ENCODE data around the gene MLLT6.

DNA sequence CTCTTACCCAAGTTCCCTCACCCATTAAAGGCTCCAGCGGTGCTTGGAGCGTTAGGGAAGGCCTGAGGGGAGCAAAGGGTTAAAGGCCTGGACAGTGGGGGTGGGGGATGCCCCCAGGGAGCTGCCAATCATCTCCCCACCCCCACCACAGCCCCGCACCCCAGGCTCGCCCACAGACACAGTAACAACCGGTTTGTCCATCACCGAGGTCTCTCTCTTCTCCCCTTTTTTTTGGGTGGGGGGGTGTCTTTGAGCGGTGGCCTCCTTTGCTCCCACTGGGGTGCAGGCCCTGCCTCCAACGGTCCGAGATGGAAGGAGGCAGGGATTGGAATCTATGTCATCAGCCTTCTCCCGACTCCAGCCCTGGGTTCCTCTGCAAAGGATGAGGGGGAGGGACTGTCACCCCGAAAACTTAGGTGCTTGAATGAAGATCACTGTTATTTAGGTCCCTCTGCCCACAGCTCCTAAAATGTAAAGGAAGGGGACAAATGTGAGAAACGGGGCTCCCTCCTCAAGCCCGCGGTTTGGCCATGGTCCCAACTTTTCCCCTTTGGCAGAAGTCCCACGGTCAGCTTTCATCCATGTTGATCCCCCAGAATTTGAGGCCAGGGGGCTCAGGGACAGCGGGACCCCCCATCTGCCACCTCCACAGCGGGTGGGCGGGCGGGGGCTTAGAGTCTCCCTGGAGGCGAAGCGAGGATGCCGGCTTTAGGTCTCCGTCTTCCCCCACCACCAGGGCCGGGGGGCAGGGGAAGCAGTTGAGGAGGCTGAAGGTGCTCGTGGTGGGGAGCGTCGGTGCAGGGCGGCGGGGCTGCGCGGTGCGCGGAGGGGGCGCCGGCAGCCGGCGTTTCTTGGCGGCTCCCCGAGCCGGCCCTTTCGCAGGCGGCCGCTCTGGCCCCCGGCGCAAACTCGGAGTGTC, 32.0 kb upstream of the MLLT6 start:
- no peak for TF ChIP-seq POLR2A (IDR thresholded peaks at IDR 0.05)
- TF ChIP-seq, protein P1, sequence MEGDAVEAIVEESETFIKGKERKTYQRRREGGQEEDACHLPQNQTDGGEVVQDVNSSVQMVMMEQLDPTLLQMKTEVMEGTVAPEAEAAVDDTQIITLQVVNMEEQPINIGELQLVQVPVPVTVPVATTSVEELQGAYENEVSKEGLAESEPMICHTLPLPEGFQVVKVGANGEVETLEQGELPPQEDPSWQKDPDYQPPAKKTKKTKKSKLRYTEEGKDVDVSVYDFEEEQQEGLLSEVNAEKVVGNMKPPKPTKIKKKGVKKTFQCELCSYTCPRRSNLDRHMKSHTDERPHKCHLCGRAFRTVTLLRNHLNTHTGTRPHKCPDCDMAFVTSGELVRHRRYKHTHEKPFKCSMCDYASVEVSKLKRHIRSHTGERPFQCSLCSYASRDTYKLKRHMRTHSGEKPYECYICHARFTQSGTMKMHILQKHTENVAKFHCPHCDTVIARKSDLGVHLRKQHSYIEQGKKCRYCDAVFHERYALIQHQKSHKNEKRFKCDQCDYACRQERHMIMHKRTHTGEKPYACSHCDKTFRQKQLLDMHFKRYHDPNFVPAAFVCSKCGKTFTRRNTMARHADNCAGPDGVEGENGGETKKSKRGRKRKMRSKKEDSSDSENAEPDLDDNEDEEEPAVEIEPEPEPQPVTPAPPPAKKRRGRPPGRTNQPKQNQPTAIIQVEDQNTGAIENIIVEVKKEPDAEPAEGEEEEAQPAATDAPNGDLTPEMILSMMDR (IDR thresholded peaks at IDR 0.05) = no peak
